Activated T-cell treated with anti-CD3 and anti-CD28 coated beads for 1 hour (primary cell): ENCODE results near the gene MAMDC2.
"Not testable (repeated sequence)": the region's sequence is repeated elsewhere in the genome, so short reads cannot be mapped to it uniquely, and the experiment has no call there.

ENCODE experiments used
- DNase-seq: peaks from one replicate; pipeline ENCODE4 v3.0.0-alpha.2; 2020; ENCODE audit warnings: low read depth

Gene MAMDC2

GRCh38 chr9:70036641-70037040, 7.0 kb upstream of the MAMDC2 start:
- DNase-seq, result no peak

- DNase-seq, result not testable (repeated sequence)
These were observed 5.5 kb upstream of the MAMDC2 start for GRCh38 chr9:70038171-70038621.

DNA sequence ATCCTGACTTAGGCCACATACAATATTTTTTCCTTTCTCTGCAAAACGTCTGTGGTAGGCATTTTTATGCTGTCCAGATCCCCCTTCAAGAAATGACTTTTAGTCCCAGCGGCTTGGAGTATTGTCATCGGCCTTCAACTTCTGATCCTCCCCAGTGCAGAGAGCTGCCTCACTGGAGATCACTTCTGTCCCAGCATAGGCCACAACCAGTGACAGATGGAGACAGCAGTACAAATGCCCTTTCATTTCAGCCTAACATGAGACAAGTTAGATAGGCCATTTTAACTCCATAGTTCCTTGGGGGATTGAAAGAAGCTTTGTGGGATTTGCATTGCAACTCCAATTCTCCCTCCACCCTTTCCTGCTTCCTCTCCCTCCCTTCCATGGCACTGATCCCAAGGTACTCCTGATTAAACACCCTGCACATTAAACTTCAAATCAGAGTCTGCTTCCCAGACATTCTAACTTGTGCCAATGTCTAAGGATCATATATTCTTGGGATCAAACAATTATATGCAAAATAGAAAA, 3.2 kb upstream of the MAMDC2 start:
- no peak for DNase-seq

- no peak for DNase-seq
These were observed 1.0 kb upstream of the MAMDC2 start for GRCh38 chr9:70042461-70043215.

- DNase-seq, result no peak
These were observed 363 bp upstream of the MAMDC2 start for GRCh38 chr9:70043285-70043684.

DNA sequence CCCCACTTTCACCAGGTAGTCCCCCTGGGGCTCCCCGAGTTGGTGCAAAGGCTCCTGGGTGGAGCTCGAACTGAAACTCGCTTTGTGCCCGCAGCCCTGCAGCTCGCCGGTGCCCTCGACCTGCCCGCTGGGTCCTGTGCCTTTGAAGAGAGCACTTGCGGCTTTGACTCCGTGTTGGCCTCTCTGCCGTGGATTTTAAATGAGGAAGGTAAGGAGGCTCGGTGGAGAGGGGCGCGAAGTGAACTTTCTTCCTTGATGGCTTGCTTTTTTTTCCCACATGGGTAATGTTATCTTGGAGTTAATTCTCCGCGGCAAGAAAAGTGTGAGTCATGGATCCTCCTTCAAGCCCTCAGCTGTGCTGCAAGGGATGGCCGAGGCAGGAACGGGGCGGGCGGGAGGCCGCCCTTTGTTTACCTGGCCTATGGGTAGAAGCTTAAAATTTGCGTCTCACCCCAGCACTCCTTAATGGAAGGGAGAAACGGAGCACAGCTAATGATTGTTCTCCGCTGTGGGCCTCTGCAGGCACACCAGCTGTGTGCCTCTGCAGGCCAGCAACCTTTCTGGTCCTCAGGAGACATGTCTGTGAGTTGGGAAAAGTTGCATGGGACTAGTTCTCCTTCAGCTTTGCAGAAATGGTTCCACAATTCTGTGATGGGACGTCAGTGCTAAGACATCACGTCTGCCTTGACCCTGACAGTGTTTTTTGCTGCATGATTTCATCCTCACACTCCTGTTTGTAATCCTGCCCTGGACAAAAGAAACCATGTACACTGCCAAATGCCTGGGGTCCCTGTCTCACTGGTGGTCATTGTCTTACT, 1.1 kb downstream of the MAMDC2 start:
- DNase-seq, result no peak

GRCh38 chr9:70045452-70045851, 1.8 kb downstream of the MAMDC2 start:
- no peak for DNase-seq

- DNase-seq, result no peak
These were observed 2.8 kb downstream of the MAMDC2 start for GRCh38 chr9:70046274-70047070.

DNA sequence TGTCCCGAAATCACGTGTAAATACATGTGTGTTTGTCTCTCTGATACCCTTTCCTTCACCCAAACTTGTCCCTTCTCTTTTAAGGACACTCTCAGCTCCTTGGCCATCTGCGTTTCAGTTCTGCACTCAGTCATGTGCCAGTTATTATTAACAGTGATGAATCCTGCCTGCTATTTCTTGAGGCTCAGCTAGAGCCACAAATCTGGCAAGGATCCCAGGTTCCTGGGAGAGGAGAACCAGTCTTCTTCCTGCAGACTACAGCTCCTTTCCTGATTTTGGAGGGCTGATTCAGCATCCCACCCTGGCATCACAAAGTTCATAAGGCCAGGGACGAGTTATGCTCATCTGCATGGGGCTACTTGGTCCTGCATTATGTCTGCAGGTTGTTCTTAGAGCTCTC, 5.6 kb downstream of the MAMDC2 start:
- DNase-seq, result no peak

DNA sequence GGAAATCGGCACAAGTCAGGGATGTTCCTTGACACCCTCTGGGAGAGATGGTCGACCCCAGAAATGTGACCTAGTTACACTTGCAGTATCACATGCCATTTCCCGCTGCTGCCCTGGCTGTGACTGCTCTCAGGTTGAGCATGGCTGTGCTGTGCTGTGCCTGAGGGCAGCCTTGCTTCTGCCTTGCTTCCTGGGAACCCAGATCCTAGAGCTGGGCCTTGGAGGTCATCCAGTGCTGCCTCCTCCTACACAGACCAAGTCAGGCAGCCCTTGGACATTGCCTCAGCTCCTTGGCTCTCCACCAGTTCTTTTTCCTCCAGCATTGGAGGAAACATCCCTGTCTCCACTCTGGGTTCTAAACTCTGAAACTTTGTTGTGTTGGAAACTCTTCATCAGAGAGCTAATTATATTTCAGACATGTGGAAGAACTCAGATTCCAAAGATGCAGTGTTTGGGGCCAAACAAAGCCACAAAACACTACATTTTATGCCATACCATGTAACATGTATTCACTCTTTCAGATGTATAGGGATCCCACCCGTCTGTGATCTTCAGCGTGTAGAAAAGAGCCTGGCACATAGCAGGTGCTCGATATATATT, 6.1 kb downstream of the MAMDC2 start:
- no peak for DNase-seq

DNA sequence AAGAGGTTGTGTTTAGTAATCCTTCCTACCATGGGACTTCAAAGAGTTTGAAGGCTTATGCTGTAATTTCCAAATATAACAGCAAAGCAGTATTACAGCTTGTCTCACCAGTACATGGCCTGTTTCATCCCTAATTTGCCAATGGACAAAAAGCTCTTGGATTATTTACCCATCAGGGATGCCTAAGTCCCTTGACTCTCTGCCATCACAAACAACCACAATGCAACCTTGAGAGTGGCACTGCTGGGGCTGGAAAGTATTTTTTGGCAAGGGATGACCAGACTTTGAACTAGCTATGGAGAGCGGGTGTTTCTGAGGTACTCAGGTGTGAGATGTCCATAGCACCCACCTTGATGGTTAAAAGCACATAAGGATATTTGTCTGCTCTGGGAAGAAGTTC, 9.1 kb downstream of the MAMDC2 start:
- no peak for DNase-seq

- DNase-seq, result no peak
These were observed 10.2 kb downstream of the MAMDC2 start for GRCh38 chr9:70053864-70054263.

- no peak for DNase-seq
These were observed 10.9 kb downstream of the MAMDC2 start for GRCh38 chr9:70054521-70054920.

- DNase-seq, result no peak
These were observed 12.0 kb downstream of the MAMDC2 start for GRCh38 chr9:70055406-70056210.

- DNase-seq, result no peak
These were observed 12.7 kb downstream of the MAMDC2 start for GRCh38 chr9:70056211-70056944.

DNA sequence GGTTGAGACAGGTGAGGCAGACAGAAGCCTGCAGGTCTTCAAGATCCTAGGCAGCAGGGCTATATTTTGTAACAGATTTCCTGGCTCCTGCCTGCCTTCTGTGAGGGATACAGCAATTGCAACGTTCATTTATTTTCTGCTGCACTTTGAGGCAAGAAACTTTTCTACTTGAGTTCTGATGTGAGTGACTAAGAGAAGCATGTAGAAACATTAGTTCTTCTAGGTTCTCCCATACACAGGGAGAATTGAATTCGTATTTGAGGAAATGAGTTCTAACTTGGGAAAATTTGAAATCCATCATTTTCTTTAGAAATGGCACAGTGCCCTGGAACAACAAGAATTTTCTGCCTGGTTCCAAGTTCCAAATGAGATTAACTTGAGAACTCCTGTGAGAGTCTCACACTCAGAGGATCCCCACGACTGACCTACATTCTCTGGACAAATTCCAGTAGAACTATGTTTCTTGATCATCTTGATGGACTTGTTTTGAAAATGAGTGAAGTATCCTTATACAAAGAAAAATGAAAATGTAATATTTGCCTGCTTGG, 15.0 kb downstream of the MAMDC2 start:
- no peak for DNase-seq

GRCh38 chr9:70060148-70060882, 16.7 kb downstream of the MAMDC2 start:
- DNase-seq, result no peak

GRCh38 chr9:70060883-70061507, 17.3 kb downstream of the MAMDC2 start:
- DNase-seq, result no peak

DNA sequence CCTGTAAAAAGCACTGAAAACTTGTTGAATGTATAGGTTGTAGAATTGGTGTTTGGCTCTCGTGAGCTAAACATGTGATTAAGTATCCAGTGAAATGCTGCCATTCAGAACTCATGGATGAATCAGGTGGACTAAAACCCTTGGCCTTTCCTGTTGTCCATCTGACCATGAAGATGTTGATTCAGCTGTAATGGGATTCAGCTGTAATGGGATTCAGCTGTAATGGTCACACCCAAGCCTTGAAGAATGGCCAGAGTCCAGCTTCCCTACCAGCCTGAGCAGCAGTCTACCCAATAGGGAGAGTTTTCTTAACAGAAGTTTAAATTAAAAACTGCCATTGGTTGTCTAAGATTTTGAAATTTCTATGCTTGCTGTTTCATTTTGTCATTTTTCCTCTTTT, 18.1 kb downstream of the MAMDC2 start:
- no peak for DNase-seq
